KOPT-K1 (cell line): ENCODE results near the gene CSMD2.

Experiments
- H3K27ac ChIP-seq: fragments of 200-600 bp; sonication (generic); 2 replicates; pipeline ENCODE4 v1.5.1; 2016; ENCODE audit warnings: antibody characterized with exemption, mild to moderate bottlenecking, low read depth, low read length; ENCODE audit not compliant: poor library complexity, severe bottlenecking
- H3K36me3 ChIP-seq: fragments of 200-600 bp; sonication (generic); 2 replicates; pipeline ENCODE4 v1.5.1; 2017; ENCODE audit warnings: antibody characterized with exemption, mild to moderate bottlenecking, low read length, moderate library complexity; ENCODE audit not compliant: insufficient read depth
- H3K9me3 ChIP-seq: fragments of 200-600 bp; sonication (generic); 2 replicates; pipeline ENCODE4 v1.5.1; 2017; ENCODE audit warnings: antibody characterized with exemption, low read length, mild to moderate bottlenecking; ENCODE audit not compliant: insufficient read depth, poor library complexity, severe bottlenecking

Gene CSMD2

GRCh38 chr1:34060187-34060730, 104.8 kb downstream of the CSMD2 start:
- Histone ChIP-seq H3K9me3 (no peaks in the 10 kb centered on the region), H3K27ac (no peak overlapping the region), H3K36me3 (no peaks in the 10 kb centered on the region)

GRCh38 chr1:34057347-34058130, 107.5 kb downstream of the CSMD2 start:
- no peak overlapping the region for H3K27ac ChIP-seq
- no peaks in the 10 kb centered on the region for H3K9me3 ChIP-seq
- H3K36me3 ChIP-seq = no peaks in the 10 kb centered on the region

- Histone ChIP-seq H3K9me3 (no peaks in the 10 kb centered on the region), H3K36me3 (no peaks in the 10 kb centered on the region), H3K27ac (no peak overlapping the region)
Measured at GRCh38 chr1:34055818-34056217, 109.2 kb downstream of the CSMD2 start.

GRCh38 chr1:34054920-34055319, 110.1 kb downstream of the CSMD2 start:
- no peak overlapping the region for H3K27ac ChIP-seq
- H3K9me3 ChIP-seq = peaks cover 5% of the 10 kb centered on the region
- H3K36me3 ChIP-seq = no peaks in the 10 kb centered on the region

- H3K9me3 ChIP-seq = peaks cover 9% of the 10 kb centered on the region
- no peak overlapping the region for H3K27ac ChIP-seq
- H3K36me3 ChIP-seq = no peaks in the 10 kb centered on the region
Measured at GRCh38 chr1:34053660-34054059, 111.4 kb downstream of the CSMD2 start.

- no peak overlapping the region for H3K27ac ChIP-seq
- H3K36me3 ChIP-seq = no peaks in the 10 kb centered on the region
- peaks cover 9% of the 10 kb centered on the region for H3K9me3 ChIP-seq
Measured at GRCh38 chr1:34052565-34052964, 112.5 kb downstream of the CSMD2 start.

- peaks cover 9% of the 10 kb centered on the region for H3K9me3 ChIP-seq
- H3K27ac ChIP-seq = no peak overlapping the region
- H3K36me3 ChIP-seq = no peaks in the 10 kb centered on the region
Measured at GRCh38 chr1:34050709-34051485, 114.1 kb downstream of the CSMD2 start.

GRCh38 chr1:34049994-34050393, 115.0 kb downstream of the CSMD2 start:
- H3K27ac ChIP-seq = no peak overlapping the region
- no peaks in the 10 kb centered on the region for H3K36me3 ChIP-seq
- peaks cover 9% of the 10 kb centered on the region for H3K9me3 ChIP-seq

- no peaks in the 10 kb centered on the region for H3K36me3 ChIP-seq
- H3K27ac ChIP-seq = no peak overlapping the region
- H3K9me3 ChIP-seq = peaks cover 9% of the 10 kb centered on the region
Measured at GRCh38 chr1:34049477-34049876, 115.6 kb downstream of the CSMD2 start.

GRCh38 chr1:34037856-34038255, 127.2 kb downstream of the CSMD2 start:
- Histone ChIP-seq H3K36me3 (no peaks in the 10 kb centered on the region), H3K27ac (no peak overlapping the region), H3K9me3 (no peaks in the 10 kb centered on the region)

GRCh38 chr1:34037109-34037508, 127.9 kb downstream of the CSMD2 start:
- Histone ChIP-seq H3K27ac (no peak overlapping the region), H3K36me3 (no peaks in the 10 kb centered on the region), H3K9me3 (no peaks in the 10 kb centered on the region)

GRCh38 chr1:34034036-34034435, 131.0 kb downstream of the CSMD2 start:
- Histone ChIP-seq H3K36me3 (no peaks in the 10 kb centered on the region), H3K9me3 (no peaks in the 10 kb centered on the region), H3K27ac (no peak overlapping the region)

- no peaks in the 10 kb centered on the region for H3K36me3 ChIP-seq
- H3K27ac ChIP-seq = no peak overlapping the region
- no peaks in the 10 kb centered on the region for H3K9me3 ChIP-seq
Measured at GRCh38 chr1:34029954-34030353, 135.1 kb downstream of the CSMD2 start.

GRCh38 chr1:34029515-34029914, 135.5 kb downstream of the CSMD2 start:
- Histone ChIP-seq H3K9me3 (no peaks in the 10 kb centered on the region), H3K27ac (no peak overlapping the region), H3K36me3 (no peaks in the 10 kb centered on the region)

GRCh38 chr1:34028381-34029055, 136.5 kb downstream of the CSMD2 start:
- H3K36me3 ChIP-seq = no peaks in the 10 kb centered on the region
- no peak overlapping the region for H3K27ac ChIP-seq
- H3K9me3 ChIP-seq = no peaks in the 10 kb centered on the region
